G401.6 (cell line): ENCODE results near the gene SLC44A2.
A peak's percentile ranks its signal among the peaks of the same experiment; 100 is the strongest.

Experiments
- FAIRE-seq: peaks from 2 replicates; lab custom pipeline; 2012; peaks lifted over from hg19 to GRCh38; lab: Jason Lieb, UNC

Gene SLC44A2

GRCh38 chr19:10615429-10616023 is 9.8 kb upstream of the SLC44A2 start:
- no peak for FAIRE-seq

- FAIRE-seq: no peak
Observed at GRCh38 chr19:10617409-10618121, 7.8 kb upstream of the SLC44A2 start.

DNA sequence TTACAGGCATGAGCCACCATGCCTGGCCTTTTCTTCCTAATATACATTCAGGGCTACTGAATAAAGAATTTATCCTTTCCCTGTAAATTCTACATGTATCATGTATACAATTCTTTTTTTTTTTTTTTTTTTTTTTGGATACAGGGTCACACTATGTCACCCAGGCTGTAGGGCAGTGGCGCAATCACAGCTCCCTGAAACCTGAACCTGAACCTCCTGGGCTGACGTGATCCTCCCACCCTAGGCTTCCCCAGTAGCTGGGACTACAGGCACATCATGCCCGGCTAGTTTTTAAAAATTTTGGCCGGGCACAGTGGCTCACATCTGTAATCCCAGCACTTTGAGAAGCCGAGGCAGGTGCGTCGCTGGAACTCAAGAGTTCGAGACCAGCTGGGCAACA is 6.5 kb upstream of the SLC44A2 start:
- no peak for FAIRE-seq

- FAIRE-seq: no peak
Observed at GRCh38 chr19:10620786-10621185, 4.6 kb upstream of the SLC44A2 start.

DNA sequence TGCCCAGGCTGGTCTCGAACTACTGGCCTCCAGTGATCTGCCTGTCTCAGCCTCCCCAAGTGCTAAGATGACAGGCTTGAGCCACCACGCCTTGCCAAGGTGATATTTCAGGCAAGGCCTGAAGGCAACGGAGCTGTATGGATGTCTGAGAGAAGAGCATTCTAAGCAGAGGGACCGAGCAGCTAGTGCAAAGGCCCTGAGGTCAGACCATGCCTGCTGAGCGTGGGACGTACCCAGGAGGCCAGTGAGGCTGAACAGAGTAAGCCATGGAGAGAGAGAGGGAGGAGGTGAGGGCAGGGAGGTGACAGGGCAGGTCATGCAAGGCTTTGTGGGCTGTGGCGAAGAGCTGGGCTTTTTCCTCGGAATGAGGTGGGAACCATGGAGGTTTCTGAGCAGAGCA is 3.4 kb upstream of the SLC44A2 start:
- no peak for FAIRE-seq

DNA sequence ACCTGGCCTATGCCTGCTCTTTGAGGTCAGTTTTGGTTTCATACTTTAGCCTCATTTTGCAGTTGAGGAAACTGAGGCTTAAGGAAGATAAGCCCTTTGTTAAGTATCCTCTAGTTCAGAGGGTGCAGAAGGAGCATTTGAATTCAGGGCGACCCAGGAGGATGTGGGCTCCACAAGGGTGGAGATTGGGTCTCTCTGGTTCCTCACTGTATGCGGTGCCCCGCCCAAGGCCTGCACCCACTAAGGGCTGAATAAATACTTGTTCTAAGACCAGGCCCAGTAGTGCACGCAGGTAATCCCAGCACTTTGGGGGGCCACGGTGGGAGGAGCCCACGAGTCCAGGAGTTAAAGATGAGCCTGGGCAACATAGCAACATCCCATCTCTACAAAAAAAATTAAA is 768 bp upstream of the SLC44A2 start:
- FAIRE-seq: no peak

- no peak for FAIRE-seq
Observed at GRCh38 chr19:10625762-10626138, 397 bp downstream of the SLC44A2 start.

- FAIRE-seq: no peak
Observed at GRCh38 chr19:10631874-10632273, 6.5 kb downstream of the SLC44A2 start.

GRCh38 chr19:10634430-10634829 is 9.1 kb downstream of the SLC44A2 start:
- no peak for FAIRE-seq

- FAIRE-seq: no peak
Observed at GRCh38 chr19:10634963-10635362, 9.6 kb downstream of the SLC44A2 start.

DNA sequence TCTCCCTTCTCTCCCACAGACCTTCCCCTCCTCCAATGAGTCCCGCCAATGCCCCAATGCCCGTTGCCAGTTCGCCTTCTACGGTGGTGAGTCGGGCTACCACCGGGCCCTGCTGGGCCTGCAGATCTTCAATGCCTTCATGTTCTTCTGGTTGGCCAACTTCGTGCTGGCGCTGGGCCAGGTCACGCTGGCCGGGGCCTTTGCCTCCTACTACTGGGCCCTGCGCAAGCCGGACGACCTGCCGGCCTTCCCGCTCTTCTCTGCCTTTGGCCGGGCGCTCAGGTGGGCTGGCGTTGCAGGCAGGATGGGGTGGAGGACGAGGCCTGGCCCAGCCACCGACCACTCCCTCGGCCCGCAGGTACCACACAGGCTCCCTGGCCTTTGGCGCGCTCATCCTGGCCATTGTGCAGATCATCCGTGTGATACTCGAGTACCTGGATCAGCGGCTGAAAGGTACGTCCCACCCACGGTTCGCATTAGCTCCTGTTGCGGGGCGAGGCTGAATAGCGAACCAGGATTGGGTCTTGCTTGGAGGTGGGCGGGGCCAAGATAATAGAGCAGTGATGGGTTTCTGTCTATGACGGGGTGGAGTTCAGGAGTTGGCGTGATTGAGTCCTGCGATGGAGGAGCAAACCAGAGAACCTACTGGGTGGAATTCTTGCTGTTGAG is 11.1 kb downstream of the SLC44A2 start:
- FAIRE-seq: no peak

DNA sequence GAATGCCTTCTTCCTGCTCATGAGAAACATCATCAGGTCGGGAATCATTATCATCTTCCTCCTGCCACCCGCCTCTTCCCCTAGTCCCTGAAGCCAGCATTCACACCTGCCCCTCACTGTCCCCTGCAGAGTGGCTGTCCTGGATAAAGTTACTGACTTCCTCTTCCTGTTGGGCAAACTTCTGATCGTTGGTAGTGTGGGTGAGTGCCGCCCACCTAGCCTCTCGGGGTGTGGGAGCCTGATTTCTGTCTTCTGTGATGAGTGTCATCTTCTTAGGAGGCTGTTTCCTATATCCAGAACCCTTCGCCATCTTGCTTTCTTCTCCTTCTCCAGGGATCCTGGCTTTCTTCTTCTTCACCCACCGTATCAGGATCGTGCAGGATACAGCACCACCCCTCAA is 12.5 kb downstream of the SLC44A2 start:
- FAIRE-seq: no peak

GRCh38 chr19:10639836-10640235 is 14.5 kb downstream of the SLC44A2 start:
- no peak for FAIRE-seq

GRCh38 chr19:10640361-10640760 is 15.0 kb downstream of the SLC44A2 start:
- FAIRE-seq: no peak

DNA sequence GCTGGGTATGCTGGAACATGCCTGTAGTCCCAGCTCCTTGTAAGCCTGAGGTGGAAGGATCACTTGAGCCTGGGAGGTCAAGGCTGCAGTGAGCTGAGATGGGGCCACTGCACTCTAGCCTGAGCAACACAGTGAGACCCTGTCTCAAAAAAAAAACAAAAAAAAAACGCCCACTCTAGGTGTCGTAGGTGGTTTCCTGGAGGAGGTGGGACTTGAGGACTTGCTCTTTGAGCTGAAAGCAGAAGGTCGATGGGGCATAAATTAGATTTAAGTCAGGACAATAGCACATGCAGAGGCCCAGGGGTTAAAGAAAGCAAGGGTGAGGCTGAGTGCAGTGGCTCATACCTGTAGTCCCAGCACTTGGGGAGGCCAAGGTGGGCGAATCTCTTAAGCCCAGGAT is 15.9 kb downstream of the SLC44A2 start:
- FAIRE-seq: no peak

GRCh38 chr19:10642473-10643171 is 17.3 kb downstream of the SLC44A2 start:
- no peak for FAIRE-seq

DNA sequence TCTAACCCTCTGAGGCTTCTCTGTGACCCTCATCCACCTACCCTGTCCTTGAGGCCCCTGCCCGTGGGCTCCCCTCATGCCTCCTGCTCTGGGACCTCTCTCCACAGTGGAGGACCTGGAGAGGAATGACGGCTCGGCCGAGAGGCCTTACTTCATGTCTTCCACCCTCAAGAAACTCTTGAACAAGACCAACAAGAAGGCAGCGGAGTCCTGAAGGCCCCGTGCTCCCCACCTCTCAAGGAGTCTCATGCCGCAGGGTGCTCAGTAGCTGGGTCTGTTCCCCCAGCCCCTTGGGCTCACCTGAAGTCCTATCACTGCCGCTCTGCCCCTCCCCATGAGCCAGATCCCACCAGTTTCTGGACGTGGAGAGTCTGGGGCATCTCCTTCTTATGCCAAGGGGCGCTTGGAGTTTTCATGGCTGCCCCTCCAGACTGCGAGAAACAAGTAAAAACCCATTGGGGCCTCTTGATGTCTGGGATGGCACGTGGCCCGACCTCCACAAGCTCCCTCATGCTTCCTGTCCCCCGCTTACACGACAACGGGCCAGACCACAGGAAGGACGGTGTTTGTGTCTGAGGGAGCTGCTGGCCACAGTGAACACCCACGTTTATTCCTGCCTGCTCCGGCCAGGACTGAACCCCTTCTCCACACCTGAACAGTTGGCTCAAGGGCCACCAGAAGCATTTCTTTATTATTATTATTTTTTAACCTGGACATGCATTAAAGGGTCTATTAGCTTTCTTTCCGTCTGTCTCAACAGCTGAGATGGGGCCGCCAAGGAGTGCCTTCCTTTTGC is 18.0 kb downstream of the SLC44A2 start:
- FAIRE-seq: no peak

DNA sequence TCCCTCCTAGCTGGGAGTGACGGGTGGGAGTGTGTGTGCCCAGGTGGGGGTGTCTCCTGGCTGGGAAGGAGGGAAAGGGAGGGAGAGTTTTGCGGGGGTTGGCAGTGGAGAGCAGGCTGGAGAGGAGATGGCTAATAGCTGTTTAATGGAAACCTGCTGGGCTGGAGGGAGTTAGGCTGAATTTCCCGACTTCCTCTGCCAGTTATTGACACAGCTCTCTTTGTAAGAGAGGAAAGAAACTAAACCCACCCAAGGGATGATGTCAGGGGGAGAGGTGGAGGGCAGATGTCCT is 18.6 kb downstream of the SLC44A2 start:
- FAIRE-seq: no peak

- peak; percentile 67 for FAIRE-seq
Observed at GRCh38 chr19:10644260-10645007, 19.1 kb downstream of the SLC44A2 start.

DNA sequence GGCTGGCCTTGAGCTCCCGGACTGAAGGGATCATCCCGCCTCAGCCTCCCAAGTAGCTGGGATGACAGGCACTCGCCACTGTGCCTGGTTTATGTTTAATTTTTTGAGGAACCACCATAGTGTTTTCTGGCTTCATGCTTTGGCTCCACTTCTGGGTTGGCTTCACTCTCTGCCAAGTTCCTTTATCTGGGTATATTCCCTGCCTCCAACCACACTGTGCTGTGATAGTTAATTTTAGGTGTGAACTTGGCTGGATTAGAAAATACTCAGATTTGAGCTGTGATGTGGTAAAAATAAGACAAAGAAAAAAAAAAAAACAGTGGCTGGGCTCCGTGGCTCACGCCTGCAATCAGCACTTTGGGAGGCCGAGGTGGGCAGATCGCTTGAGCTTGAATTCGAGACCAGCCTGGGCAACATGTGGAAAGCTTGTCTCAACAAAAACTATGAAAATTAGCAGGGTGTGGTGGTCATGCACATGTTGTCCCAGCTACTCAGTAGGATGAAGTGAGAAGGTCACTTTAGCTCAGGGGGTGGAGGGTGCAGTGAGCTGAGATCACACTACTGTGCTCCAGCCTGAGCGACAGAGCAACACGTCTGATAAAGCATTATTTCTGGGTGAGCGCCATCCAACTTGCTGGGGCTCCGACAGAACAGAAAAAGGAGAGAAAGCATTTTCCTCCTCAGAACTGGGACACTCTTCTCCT is 21.3 kb downstream of the SLC44A2 start:
- FAIRE-seq: no peak

DNA sequence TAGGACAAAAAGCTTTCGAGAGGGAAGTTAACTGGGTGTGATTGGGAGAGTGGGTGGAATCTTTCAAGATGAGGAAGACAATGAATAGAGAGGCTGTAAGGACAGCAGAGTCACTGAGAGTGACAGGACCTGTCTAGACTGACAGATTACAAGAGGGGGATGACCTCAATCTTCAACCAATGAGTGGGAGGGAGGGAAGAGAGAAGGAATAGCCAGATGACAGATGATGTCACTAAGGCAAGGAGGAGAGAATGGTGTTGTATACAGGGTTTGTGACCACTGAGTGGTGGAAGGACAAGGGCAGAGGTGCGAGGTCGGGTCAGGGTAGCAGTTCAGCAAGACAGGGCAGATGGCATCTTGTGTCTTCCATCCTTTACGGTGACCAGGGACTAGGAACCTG is 23.0 kb downstream of the SLC44A2 start:
- FAIRE-seq: no peak
